Chondrocyte (in vitro differentiated cells): ENCODE measurements around the gene LRRC51. TPM values are rescaled to one million over a fixed set of nuclear protein-coding genes. Genes with fewer than 3 reads are reported as not detected.
A peak's percentile ranks its signal among the peaks of the same experiment; 100 is the strongest.

Experiments
- DNase-seq: peaks from one replicate; pipeline ENCODE4 v3.0.0; 2021; ENCODE audit warnings: mixed read lengths, low spot score
- H3K27ac Mint-ChIP-seq: one replicate; pipeline ENCODE4 v1.8.0; 2021; ENCODE audit warnings: mild to moderate bottlenecking, moderate library complexity, mixed read lengths; ENCODE audit not compliant: unreplicated experiment
- H3K27me3 Mint-ChIP-seq: 2 replicates; pipeline ENCODE4 v1.8.0; 2021; ENCODE audit warnings: low read depth, mixed read lengths
- H3K36me3 Mint-ChIP-seq: 2 replicates; pipeline ENCODE4 v1.8.0; 2021; ENCODE audit warnings: low read depth, mixed read lengths
- H3K4me1 Mint-ChIP-seq: 2 replicates; pipeline ENCODE4 v1.8.0; 2021; ENCODE audit warnings: low read depth, mild to moderate bottlenecking, mixed read lengths
- H3K4me3 Mint-ChIP-seq: one replicate; pipeline ENCODE4 v1.8.0; 2021; ENCODE audit warnings: mild to moderate bottlenecking, moderate library complexity, mixed read lengths; ENCODE audit not compliant: unreplicated experiment
- H3K9me3 Mint-ChIP-seq: 2 replicates; pipeline ENCODE4 v1.8.0; 2021; ENCODE audit warnings: low read depth, mixed read lengths
- CTCF ChIP-seq: fragments of 200-600 bp; sonication (generic); IDR thresholded peaks from 2 replicates; pipeline ENCODE4 v1.5.0; 2021; ENCODE audit warnings: antibody characterized with exemption, mild to moderate bottlenecking, moderate library complexity
- total RNA-seq: library from RNA; stranded (reverse); gene quantifications from 3 replicates; pipeline ENCODE4 v1.2.1, GENCODE V29; 2021

The LRRC51 gene
- total RNA-seq, 1 donor from 2014 or later = 6.0 TPM

GRCh38 chr11:72102946-72103753 lies 22.5 kb downstream of the LRRC51 start, which contains the start of gene LAMTOR1:
TSS of gene LAMTOR1 (minus strand) at chr11:72103297. CDS start at chr11:72103224, 73 bp downstream.
- peak; percentile 74 for TF ChIP-seq CTCF
- peak; percentile 99 for DNase-seq
- Mint-ChIP-seq H3K27me3 (no peaks in the 10 kb centered on the region), H3K4me1 (peaks cover 37% of the 10 kb centered on the region), H3K9me3 (no peaks in the 10 kb centered on the region), H3K4me3 (peak within 1 kb of the TSS; percentile 86), H3K36me3 (peaks cover 3% of the 10 kb centered on the region), H3K27ac (peak within 1 kb of the TSS; percentile 95)

- peak overlapping the region; percentile 86 for H3K4me3 Mint-ChIP-seq
- peaks cover 37% of the 10 kb centered on the region for H3K4me1 Mint-ChIP-seq
- H3K9me3 Mint-ChIP-seq = no peaks in the 10 kb centered on the region
- TF ChIP-seq CTCF = peak; percentile 47
- H3K27ac Mint-ChIP-seq = peak overlapping the region; percentile 95
- no peak for DNase-seq
- H3K27me3 Mint-ChIP-seq = no peaks in the 10 kb centered on the region
- H3K36me3 Mint-ChIP-seq = peaks cover 2% of the 10 kb centered on the region
Measured at GRCh38 chr11:72103754-72104167, 23.1 kb downstream of the LRRC51 start.

GRCh38 chr11:72105888-72106287 lies 25.2 kb downstream of the LRRC51 start, which contains the start of gene TOMT:
TSS of gene TOMT (plus strand) at chr11:72105924. CDS start at chr11:72105952, 28 bp downstream.
- no peaks in the 10 kb centered on the region for H3K27me3 Mint-ChIP-seq
- TF ChIP-seq CTCF = no peak
- H3K36me3 Mint-ChIP-seq = peaks cover 5% of the 10 kb centered on the region
- no peaks in the 10 kb centered on the region for H3K9me3 Mint-ChIP-seq
- H3K27ac Mint-ChIP-seq = no peak within 1 kb of the TSS
- peaks cover 30% of the 10 kb centered on the region for H3K4me1 Mint-ChIP-seq
- H3K4me3 Mint-ChIP-seq = no peak within 1 kb of the TSS
- no peak for DNase-seq

GRCh38 chr11:72111300-72112142 lies 30.9 kb downstream of the LRRC51 start:
- no peak for TF ChIP-seq CTCF
- no peak for DNase-seq
- peaks cover 23% of the 10 kb centered on the region for H3K4me1 Mint-ChIP-seq
- peaks cover 7% of the 10 kb centered on the region for H3K36me3 Mint-ChIP-seq
- H3K27ac Mint-ChIP-seq = peak overlapping the region; percentile 100
- H3K4me3 Mint-ChIP-seq = peak overlapping the region; percentile 94
- H3K9me3 Mint-ChIP-seq = no peaks in the 10 kb centered on the region
- no peaks in the 10 kb centered on the region for H3K27me3 Mint-ChIP-seq
